GM20000 (cell line): ENCODE data around the gene GNL1.

Experiments used
- DNase-seq: peaks from one replicate; pipeline ENCODE4 v3.0.0; 2012; ENCODE audit warnings: low spot score
- TF ChIP-seq, protein P1 (sequence below): IDR thresholded peaks from 2 replicates; pipeline ENCODE4 v1.5.1; 2012; ENCODE audit warnings: mild to moderate bottlenecking, control low read depth; ENCODE audit errors: extremely low read depth, missing control alignments

Gene GNL1

DNA sequence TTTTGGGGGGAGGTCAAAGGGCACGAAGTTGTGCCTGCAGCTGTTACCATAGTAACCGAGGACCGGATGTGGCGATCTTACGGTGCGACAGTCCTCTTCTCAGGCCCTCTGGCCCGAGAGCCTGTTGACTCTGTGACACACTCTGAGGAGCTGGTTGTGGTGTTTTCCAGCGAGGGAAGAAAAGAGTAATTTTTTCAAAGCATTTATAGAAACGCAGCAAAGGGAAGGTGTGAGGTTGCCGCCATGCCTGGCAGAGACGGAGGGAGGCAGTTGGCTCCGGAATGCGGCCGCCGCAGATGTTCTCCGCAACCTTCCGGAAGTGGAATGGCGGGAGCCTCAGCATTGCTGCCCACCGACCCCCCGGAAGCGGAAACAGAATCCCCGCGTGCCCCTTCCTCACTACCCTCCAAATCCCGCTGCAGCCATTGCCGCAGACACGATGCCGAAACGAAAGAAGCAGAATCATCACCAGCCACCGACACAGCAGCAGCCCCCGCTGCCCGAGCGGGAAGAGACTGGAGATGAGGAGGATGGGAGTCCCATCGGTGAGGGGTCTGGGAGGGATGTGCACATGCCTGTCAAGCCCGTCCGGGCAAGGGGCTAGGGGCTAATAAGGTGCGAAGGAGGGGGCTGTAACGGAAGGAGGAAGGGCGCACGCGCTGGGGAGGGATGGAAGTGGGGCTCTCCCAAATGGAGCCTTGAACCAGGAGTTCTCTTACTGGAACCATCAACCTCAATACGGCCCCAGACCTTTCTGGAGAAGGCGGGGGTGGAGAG, 805 bp upstream of the GNL1 start, which contains the start of gene PRR3:
Gene PRR3 (plus strand): TSS at position 390 of the 777 bp plus-strand sequence. CDS start 50 bp downstream, at position 440.
- DNase-seq = peak; percentile 89

DNA sequence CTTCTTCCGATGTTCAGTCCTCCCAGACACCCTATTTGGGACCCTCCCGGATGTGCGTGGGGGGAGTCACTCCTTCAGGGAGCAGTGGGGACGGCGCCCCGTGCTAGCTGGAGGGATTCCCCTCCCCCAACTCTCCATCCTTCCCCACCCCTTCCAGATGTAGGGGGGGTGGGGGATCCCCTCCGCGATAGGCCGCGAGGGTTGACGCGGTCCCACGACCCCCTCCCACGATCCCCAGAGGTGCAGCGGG, 548 bp downstream of the GNL1 start:
- TF ChIP-seq, protein P1, sequence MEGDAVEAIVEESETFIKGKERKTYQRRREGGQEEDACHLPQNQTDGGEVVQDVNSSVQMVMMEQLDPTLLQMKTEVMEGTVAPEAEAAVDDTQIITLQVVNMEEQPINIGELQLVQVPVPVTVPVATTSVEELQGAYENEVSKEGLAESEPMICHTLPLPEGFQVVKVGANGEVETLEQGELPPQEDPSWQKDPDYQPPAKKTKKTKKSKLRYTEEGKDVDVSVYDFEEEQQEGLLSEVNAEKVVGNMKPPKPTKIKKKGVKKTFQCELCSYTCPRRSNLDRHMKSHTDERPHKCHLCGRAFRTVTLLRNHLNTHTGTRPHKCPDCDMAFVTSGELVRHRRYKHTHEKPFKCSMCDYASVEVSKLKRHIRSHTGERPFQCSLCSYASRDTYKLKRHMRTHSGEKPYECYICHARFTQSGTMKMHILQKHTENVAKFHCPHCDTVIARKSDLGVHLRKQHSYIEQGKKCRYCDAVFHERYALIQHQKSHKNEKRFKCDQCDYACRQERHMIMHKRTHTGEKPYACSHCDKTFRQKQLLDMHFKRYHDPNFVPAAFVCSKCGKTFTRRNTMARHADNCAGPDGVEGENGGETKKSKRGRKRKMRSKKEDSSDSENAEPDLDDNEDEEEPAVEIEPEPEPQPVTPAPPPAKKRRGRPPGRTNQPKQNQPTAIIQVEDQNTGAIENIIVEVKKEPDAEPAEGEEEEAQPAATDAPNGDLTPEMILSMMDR = no peak
- DNase-seq = no peak

More for the DNA sequence above, 805 bp upstream of the GNL1 start, which contains the start of gene PRR3:
- TF ChIP-seq, protein P1 = no peak

DNA sequence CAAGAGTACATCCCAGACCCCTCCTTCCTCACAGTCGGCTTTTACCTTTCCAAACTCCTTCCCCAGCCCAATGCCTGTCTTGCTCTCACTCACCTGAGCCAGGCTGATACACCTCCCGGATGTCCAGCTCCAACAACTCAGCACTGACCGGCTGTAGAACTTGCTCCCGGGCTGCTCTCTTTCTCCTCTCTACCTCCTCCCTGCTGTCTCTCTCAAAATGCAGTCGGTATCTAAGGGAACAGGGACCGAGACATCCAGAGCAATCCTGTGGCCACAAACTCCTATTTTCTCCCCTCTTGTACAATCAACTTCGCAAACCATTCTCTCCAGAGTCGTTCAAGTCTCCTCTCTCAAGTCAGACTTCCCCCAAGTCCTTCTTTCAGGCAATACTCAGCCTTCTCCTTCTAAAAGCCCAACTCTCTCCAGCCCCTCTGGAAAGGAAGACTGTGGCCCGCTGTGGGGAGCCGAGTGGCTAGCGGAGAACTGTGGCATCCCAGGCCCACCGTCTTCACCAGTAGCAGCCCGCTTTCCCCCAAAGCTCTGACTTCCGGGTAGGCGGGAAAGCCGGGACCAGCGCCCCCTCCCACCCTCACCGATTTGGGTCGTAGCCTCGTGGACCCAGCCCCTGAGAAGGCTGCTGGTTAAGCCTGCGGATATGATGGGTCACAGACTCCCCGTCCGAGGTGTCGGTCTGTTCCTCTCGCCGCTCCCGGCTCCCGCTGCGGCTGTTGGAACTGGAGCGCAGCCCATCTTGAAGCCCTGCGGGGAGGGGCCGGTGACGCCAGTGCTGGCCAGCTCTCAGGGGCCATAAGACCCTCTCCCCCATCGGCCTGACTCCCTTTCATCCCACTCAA, 1.1 kb downstream of the GNL1 start:
- no peak for DNase-seq
- TF ChIP-seq, protein P1 = no peak

DNA sequence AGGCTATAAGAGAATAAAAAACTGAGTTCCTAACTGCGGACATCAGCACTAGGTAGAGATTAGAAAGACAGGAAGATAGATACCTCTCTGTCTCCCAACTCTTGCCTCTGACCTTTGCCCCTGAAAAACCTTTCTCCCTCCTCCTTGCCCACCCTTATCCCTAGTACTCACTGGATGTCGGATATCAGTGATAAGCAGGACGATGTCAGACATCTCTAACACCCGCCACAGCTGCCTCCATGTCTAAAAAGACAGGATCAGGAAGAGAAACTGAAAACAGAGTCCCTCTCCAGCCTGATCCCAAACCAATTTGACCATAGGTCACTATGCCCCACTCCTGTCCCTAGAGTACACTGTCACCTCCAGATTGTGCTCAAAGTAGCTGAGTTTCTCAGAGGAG, 1.9 kb downstream of the GNL1 start:
- no peak for DNase-seq
- TF ChIP-seq, protein P1 = no peak

- TF ChIP-seq, protein P1 = no peak
- no peak for DNase-seq
These were observed 7.9 kb downstream of the GNL1 start for GRCh38 chr6:30548375-30548774.

GRCh38 chr6:30547454-30547853, 8.8 kb downstream of the GNL1 start:
- no peak for DNase-seq
- TF ChIP-seq, protein P1 = no peak

- peak; percentile 48 for DNase-seq
- TF ChIP-seq, protein P1 = peak; percentile 42
These were observed 11.5 kb downstream of the GNL1 start for GRCh38 chr6:30544666-30545272.
